Right atrium auricular region (tissue), 2 donors: ENCODE data around the gene IGFBP2. TPM values are rescaled to one million over a fixed set of nuclear protein-coding genes. Genes with fewer than 3 reads are reported as not detected.

Experiments
- DNase-seq: peaks from one replicate; pipeline ENCODE4 v3.0.0-alpha.2; 2019; ENCODE audit warnings: low spot score
- H3K27ac ChIP-seq, 2 donors: fragments of 200-600 bp; sonication (generic); 1 replicate in 1 of 2; 2 replicates in 1 of 2; pipeline ENCODE4 v1.5.1; 2016 to 2019
- H3K27me3 ChIP-seq, 2 donors: fragments of 200-600 bp; sonication (generic); one replicate each; pipeline versions ENCODE4 v1.5.1 to v1.6.0; 2017 to 2019
- H3K36me3 ChIP-seq: fragments of 200-600 bp; sonication (generic); one replicate; pipeline ENCODE4 v1.5.1; 2016
- H3K4me1 ChIP-seq, 2 donors: fragments of 200-600 bp; sonication (generic); one replicate each; pipeline versions ENCODE4 v1.5.1 to v1.6.0; 2017 to 2019
- H3K4me3 ChIP-seq, 2 donors: fragments of 200-600 bp; sonication (generic); 1 replicate in 1 of 2; 2 replicates in 1 of 2; pipeline ENCODE4 v1.5.1; 2017 to 2019; ENCODE audit warnings: mild to moderate bottlenecking in 1 of 2, moderate library complexity in 1 of 2
- H3K9me3 ChIP-seq, 2 donors: fragments of 200-600 bp; sonication (generic); one replicate each; pipeline ENCODE4 v1.5.1; 2019
- CTCF ChIP-seq, 2 donors: fragments of 200-600 bp; sonication (generic); IDR thresholded peaks; one replicate each; pipeline ENCODE4 v1.5.1; 2019; ENCODE audit warnings: antibody characterized with exemption in 2 of 2
- total RNA-seq, 2 donors: library from RNA; depleted of rRNA; stranded (reverse); fragments of >200 nt; gene quantifications; one replicate each; pipeline ENCODE4 v1.1.0, GENCODE V29; 2016

Gene IGFBP2
- total RNA-seq, 2 donors from 2014 or later: 255 to 508 TPM

GRCh38 chr2:216606551-216607276 lies 26.5 kb upstream of the IGFBP2 start:
- Histone ChIP-seq H3K9me3 (no peaks in the 10 kb centered on the region), H3K36me3 (no peaks in the 10 kb centered on the region), H3K4me1 (peaks cover 0 to 8% of the 10 kb centered on the region in 2 donors), H3K4me3 (no peak overlapping the region), H3K27me3 (no peaks in the 10 kb centered on the region), H3K27ac (no peak overlapping the region)
- TF ChIP-seq CTCF (IDR thresholded peaks at IDR 0.05): no peak
- no peak for DNase-seq

DNA sequence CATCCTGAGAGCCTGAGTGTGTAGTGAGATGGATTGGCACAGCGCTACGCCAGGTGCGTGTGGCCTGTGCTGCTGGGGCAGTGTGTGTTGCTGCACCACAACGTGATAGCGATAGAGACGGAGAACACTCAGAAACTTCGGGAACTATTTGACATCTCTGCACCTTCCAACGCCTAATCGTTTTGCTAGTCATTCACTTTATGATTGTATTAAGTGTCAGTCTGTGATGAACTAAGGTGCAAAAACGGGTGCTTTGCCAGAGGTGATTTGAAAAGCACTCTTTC lies 26.0 kb upstream of the IGFBP2 start:
- Histone ChIP-seq H3K4me3 (no peak overlapping the region), H3K9me3 (no peaks in the 10 kb centered on the region), H3K36me3 (no peaks in the 10 kb centered on the region), H3K4me1 (peaks cover 0 to 8% of the 10 kb centered on the region in 2 donors), H3K27ac (no peak overlapping the region), H3K27me3 (no peaks in the 10 kb centered on the region)
- TF ChIP-seq CTCF (IDR thresholded peaks at IDR 0.05): no peak
- DNase-seq: no peak

GRCh38 chr2:216608525-216608924 lies 24.7 kb upstream of the IGFBP2 start:
- no peaks in the 10 kb centered on the region for H3K9me3 ChIP-seq
- TF ChIP-seq CTCF (IDR thresholded peaks at IDR 0.05): no peak
- H3K27me3 ChIP-seq: no peaks in the 10 kb centered on the region
- H3K4me1 ChIP-seq: peaks cover 0 to 8% of the 10 kb centered on the region in 2 donors
- no peak overlapping the region for H3K4me3 ChIP-seq
- no peak overlapping the region for H3K27ac ChIP-seq
- H3K36me3 ChIP-seq: no peaks in the 10 kb centered on the region
- DNase-seq: no peak

- Histone ChIP-seq H3K27ac (no peak overlapping the region), H3K9me3 (no peaks in the 10 kb centered on the region), H3K4me3 (no peak overlapping the region), H3K4me1 (peaks cover 0 to 7% of the 10 kb centered on the region in 2 donors), H3K36me3 (no peaks in the 10 kb centered on the region), H3K27me3 (no peaks in the 10 kb centered on the region)
- DNase-seq: no peak
- TF ChIP-seq CTCF (IDR thresholded peaks at IDR 0.05): no peak
Measured at GRCh38 chr2:216615298-216616082, 17.7 kb upstream of the IGFBP2 start.

DNA sequence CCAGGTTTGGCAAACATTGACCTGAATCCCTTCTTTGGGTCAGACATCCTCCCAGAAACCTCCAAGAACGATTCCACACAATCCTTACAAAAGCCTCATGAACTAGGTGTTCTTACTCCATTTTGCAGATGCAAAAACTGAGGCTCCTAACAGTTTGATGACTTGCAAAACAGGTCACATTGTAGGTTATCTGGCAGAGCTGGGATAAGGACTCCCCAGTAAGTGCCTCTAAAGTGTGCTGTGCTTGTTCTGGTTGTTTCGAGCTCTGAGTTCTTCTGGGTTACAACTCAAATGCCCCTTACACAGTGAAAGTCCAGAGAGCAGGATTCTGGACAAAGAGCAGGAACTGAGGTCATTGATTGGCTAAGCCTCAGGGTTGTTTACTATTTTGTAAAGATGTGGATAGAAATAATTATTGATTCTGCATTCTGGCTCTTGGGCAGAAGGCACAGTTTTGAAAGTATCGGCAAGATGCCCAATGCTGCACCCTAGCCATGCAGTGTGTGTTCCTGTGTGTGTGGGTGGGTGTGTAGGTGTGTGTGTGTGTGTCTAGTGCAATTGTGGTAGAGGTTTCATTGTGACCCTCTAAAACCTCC lies 17.0 kb upstream of the IGFBP2 start:
- H3K36me3 ChIP-seq: no peaks in the 10 kb centered on the region
- no peaks in the 10 kb centered on the region for H3K9me3 ChIP-seq
- no peak overlapping the region for H3K4me3 ChIP-seq
- no peak for TF ChIP-seq CTCF (IDR thresholded peaks at IDR 0.05)
- DNase-seq: no peak
- H3K27me3 ChIP-seq: no peaks in the 10 kb centered on the region
- peaks cover 0 to 13% of the 10 kb centered on the region in 2 donors for H3K4me1 ChIP-seq
- no peak overlapping the region for H3K27ac ChIP-seq
